ENCODE data around the gene OPA3. TPM values are rescaled to one million over a fixed set of nuclear protein-coding genes. Genes with fewer than 3 reads are reported as not detected.

Gene OPA3
- total RNA-seq, 2 donors from 2014 or later, result 8.4 to 13.1 TPM

GRCh38 chr19:45483033-45483432, 101.6 kb downstream of the OPA3 start:
- ATAC-seq (ENCODE audit: insufficient number of reproducible peaks, low FRiP score, low read depth) (no peak), DNase-seq (ENCODE audit: low spot score) (no peak)
- H3K27ac ChIP-seq, result no peak overlapping the region
- peaks cover 0 to under 1% of the 10 kb centered on the region in 2 donors for H3K4me1 ChIP-seq (ENCODE audit: control insufficient read depth in 1 of 2, low read depth in 2 of 2)
- no peak overlapping the region for H3K4me3 ChIP-seq
- no peaks in the 10 kb centered on the region for H3K36me3 ChIP-seq
- TF ChIP-seq, protein P1, sequence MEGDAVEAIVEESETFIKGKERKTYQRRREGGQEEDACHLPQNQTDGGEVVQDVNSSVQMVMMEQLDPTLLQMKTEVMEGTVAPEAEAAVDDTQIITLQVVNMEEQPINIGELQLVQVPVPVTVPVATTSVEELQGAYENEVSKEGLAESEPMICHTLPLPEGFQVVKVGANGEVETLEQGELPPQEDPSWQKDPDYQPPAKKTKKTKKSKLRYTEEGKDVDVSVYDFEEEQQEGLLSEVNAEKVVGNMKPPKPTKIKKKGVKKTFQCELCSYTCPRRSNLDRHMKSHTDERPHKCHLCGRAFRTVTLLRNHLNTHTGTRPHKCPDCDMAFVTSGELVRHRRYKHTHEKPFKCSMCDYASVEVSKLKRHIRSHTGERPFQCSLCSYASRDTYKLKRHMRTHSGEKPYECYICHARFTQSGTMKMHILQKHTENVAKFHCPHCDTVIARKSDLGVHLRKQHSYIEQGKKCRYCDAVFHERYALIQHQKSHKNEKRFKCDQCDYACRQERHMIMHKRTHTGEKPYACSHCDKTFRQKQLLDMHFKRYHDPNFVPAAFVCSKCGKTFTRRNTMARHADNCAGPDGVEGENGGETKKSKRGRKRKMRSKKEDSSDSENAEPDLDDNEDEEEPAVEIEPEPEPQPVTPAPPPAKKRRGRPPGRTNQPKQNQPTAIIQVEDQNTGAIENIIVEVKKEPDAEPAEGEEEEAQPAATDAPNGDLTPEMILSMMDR (IDR thresholded peaks at IDR 0.05), result no peak
- H3K27me3 ChIP-seq (replicated peaks; ENCODE audit: insufficient read depth), result no peaks in the 10 kb centered on the region
- H3K9me3 ChIP-seq, result no peaks in the 10 kb centered on the region

DNA sequence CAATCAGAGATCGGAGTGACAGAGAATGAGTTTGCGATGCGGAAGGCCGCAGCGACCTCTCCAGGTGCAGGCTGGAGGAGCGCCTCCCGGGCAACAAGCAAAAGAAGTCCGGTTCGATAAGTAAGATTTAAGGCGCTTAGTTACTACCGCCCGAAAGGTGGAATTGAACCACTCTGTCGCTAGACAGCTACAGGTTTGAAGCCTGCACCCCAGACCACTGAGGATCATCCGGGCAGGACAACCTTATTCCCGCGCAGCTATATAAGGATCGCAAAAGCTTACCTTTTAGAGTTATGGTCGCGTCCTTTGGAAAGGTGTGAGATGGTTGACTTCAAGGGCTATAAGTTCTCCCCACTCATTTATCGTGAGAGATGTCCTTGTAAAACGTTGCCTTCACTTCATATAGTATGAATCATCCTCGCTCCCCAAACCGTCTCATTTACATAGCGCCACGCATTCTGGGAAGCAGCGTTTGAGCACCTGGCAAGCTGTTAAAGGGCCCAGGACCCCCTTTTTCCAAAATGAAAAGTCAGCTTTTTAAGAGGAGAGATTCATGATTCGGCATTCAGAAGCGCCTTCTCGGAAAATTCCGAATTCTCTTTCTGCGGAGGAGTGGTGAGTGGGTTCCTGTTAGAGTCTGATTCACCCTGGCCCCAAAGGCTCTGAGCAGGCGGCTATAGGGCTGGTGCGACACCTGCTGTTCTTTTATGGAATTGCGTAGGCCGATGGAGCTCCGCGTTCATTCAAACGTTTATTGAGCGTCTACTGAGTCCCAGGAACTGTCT, 106.0 kb downstream of the OPA3 start:
- Histone ChIP-seq H3K4me1 (ENCODE audit: control insufficient read depth in 1 of 2, low read depth in 2 of 2) (peaks cover 0 to 9% of the 10 kb centered on the region in 2 donors), H3K9me3 (no peaks in the 10 kb centered on the region), H3K27me3 (replicated peaks; ENCODE audit: insufficient read depth) (no peaks in the 10 kb centered on the region), H3K4me3 (peak overlapping the region; percentile 72), H3K27ac (peak overlapping the region; percentile 95 to 99), H3K36me3 (no peaks in the 10 kb centered on the region)
- ATAC-seq (ENCODE audit: insufficient number of reproducible peaks, low FRiP score, low read depth), result peak; percentile 68
- DNase-seq (ENCODE audit: low spot score), result peak; percentile 63
- TF ChIP-seq, protein P1 (IDR thresholded peaks at IDR 0.05), result peak; percentile 97

- peak overlapping the region; percentile 95 to 99 for H3K27ac ChIP-seq
- H3K4me1 ChIP-seq (ENCODE audit: control insufficient read depth in 1 of 2, low read depth in 2 of 2), result peaks cover 0 to 9% of the 10 kb centered on the region in 2 donors
- DNase-seq (ENCODE audit: low spot score) (no peak), ATAC-seq (ENCODE audit: insufficient number of reproducible peaks, low FRiP score, low read depth) (peak; percentile 17)
- H3K9me3 ChIP-seq, result no peaks in the 10 kb centered on the region
- TF ChIP-seq, protein P1 (IDR thresholded peaks at IDR 0.05), result no peak
- no peaks in the 10 kb centered on the region for H3K27me3 ChIP-seq (replicated peaks; ENCODE audit: insufficient read depth)
- H3K4me3 ChIP-seq, result peak overlapping the region; percentile 72
- H3K36me3 ChIP-seq, result no peaks in the 10 kb centered on the region
These were observed 106.7 kb downstream of the OPA3 start for GRCh38 chr19:45477713-45478453.

Other genes starting within 250 kb of the OPA3 start
- gene KLC3, start 244.1 kb downstream of the OPA3 start, total RNA-seq, result not detected
- 10 to 100 TPM; 11.6 to 18.3 TPM for gene ERCC2, start 214.2 kb downstream of the OPA3 start, total RNA-seq
- 100 to 1,000 TPM in 1 of 2 donors, 10 to 100 TPM in 1; 51.2 to 112 TPM for gene PPP1R13L, start 179.7 kb downstream of the OPA3 start, total RNA-seq
- 1 to 10 TPM; 2.2 to 9.9 TPM for gene POLR1G, start 178.2 kb downstream of the OPA3 start, total RNA-seq
- 100 to 1,000 TPM in 1 of 2 donors, 10 to 100 TPM in 1; 99.8 to 224 TPM for gene ERCC1, start 160.9 kb downstream of the OPA3 start, total RNA-seq
- gene FOSB, start 116.8 kb downstream of the OPA3 start, total RNA-seq, result 100 to 1,000 TPM; 126 to 587 TPM
- 10 to 100 TPM; 16.0 to 22.6 TPM for gene RTN2, start 87.8 kb downstream of the OPA3 start, total RNA-seq
- 1 to 10 TPM; 3.5 to 6.6 TPM for gene PPM1N, start 86.4 kb downstream of the OPA3 start, total RNA-seq
- 100 to 1,000 TPM; 208 to 287 TPM for gene VASP, start 77.3 kb downstream of the OPA3 start, total RNA-seq
- 1 to 10 TPM; 5.1 to 6.6 TPM for gene GPR4, start 17.4 kb upstream of the OPA3 start, total RNA-seq
- 10 to 100 TPM; 21.7 to 34.8 TPM for gene EML2, start 54.6 kb upstream of the OPA3 start, total RNA-seq
- gene GIPR, start 83.4 kb upstream of the OPA3 start, total RNA-seq, result under 1 TPM in 1 of 2 donors, not detected in 1; 0.14 TPM
- gene SNRPD2, start 107.2 kb upstream of the OPA3 start, total RNA-seq, result 10 to 100 TPM; 65.7 to 70.1 TPM
- 1 to 10 TPM; 4.6 to 8.8 TPM for gene QPCTL, start 107.9 kb upstream of the OPA3 start, total RNA-seq
- gene FBXO46, start 146.1 kb upstream of the OPA3 start, total RNA-seq, result 10 to 100 TPM in 1 of 2 donors, 1 to 10 TPM in 1; 9.9 to 15.0 TPM
- not detected for gene MEIOSIN, start 148.6 kb upstream of the OPA3 start, total RNA-seq
- gene SIX5, start 184.4 kb upstream of the OPA3 start, total RNA-seq, result 10 to 100 TPM; 15.0 to 29.9 TPM
- gene DMPK, start 197.7 kb upstream of the OPA3 start, total RNA-seq, result 100 to 1,000 TPM; 212 to 227 TPM
- 10 to 100 TPM; 79.1 to 91.1 TPM for gene DMWD, start 208.0 kb upstream of the OPA3 start, total RNA-seq
- not detected for gene RSPH6A, start 230.5 kb upstream of the OPA3 start, total RNA-seq

Data from thoracic aorta (tissue), 2 donors.